MM.1S (cell line): ENCODE data around the gene TTR.

ENCODE experiments used
- DNase-seq: peaks from one replicate; pipeline ENCODE4 v3.0.0-alpha.2; 2015
- H2AFZ ChIP-seq: fragments of 300-600 bp; sonication (generic); 2 replicates; pipeline ENCODE4 v1.6.0; 2016; ENCODE audit warnings: antibody characterized with exemption, low read length
- H3F3A ChIP-seq: fragments of 300-600 bp; sonication (generic); 2 replicates; pipeline ENCODE4 v1.6.1; 2016; ENCODE audit warnings: mild to moderate bottlenecking, antibody characterized with exemption, low read length, moderate library complexity, mixed read lengths; ENCODE audit not compliant: insufficient read depth
- H3K27ac ChIP-seq: fragments of 300-600 bp; sonication (generic); 2 replicates; pipeline ENCODE4 v1.5.1; 2016; ENCODE audit warnings: mild to moderate bottlenecking, low read length
- H3K27me3 ChIP-seq: fragments of 300-600 bp; sonication (generic); replicated peaks from 2 replicates; pipeline ENCODE4 v1.6.0; 2016; ENCODE audit warnings: low read length; ENCODE audit not compliant: insufficient read depth
- H3K36me3 ChIP-seq: fragments of 300-600 bp; sonication (generic); replicated peaks from 2 replicates; pipeline ENCODE4 v1.6.1; 2016; ENCODE audit warnings: mild to moderate bottlenecking, low read length, mixed read lengths; ENCODE audit not compliant: insufficient read depth
- H3K4me1 ChIP-seq: fragments of 300-600 bp; sonication (generic); 2 replicates; pipeline ENCODE4 v1.6.1; 2016; ENCODE audit warnings: low read length, mixed read lengths
- H3K4me2 ChIP-seq: fragments of 300-600 bp; sonication (generic); 2 replicates; pipeline ENCODE4 v1.6.0; 2016; ENCODE audit warnings: low read depth, low read length
- H3K4me3 ChIP-seq: fragments of 300-600 bp; sonication (generic); 2 replicates; pipeline ENCODE4 v1.5.1; 2016; ENCODE audit warnings: low read length, mixed read lengths
- H3K79me2 ChIP-seq: fragments of 300-600 bp; sonication (generic); 2 replicates; pipeline ENCODE4 v1.6.1; 2016; ENCODE audit warnings: mixed run types, low read length, mixed read lengths
- H3K9ac ChIP-seq: fragments of 300-600 bp; sonication (generic); 2 replicates; pipeline ENCODE4 v1.6.1; 2016; ENCODE audit warnings: low read length, mixed read lengths
- H3K9me2 ChIP-seq: fragments of 300-600 bp; sonication (generic); replicated peaks from 2 replicates; pipeline ENCODE4 v1.6.1; 2016; ENCODE audit warnings: mild to moderate bottlenecking, low read length, mixed read lengths; ENCODE audit not compliant: insufficient read depth
- H3K9me3 ChIP-seq: fragments of 300-600 bp; sonication (generic); replicated peaks from 2 replicates; pipeline ENCODE4 v1.6.1; 2016; ENCODE audit warnings: mild to moderate bottlenecking, low read length, mixed read lengths; ENCODE audit not compliant: insufficient read depth
- H4K20me1 ChIP-seq: fragments of 300-600 bp; sonication (generic); 2 replicates; pipeline ENCODE4 v1.6.1; 2016; ENCODE audit warnings: mild to moderate bottlenecking, low read length, moderate library complexity, mixed read lengths; ENCODE audit not compliant: insufficient read depth
- EZH2 ChIP-seq: fragments of 300-600 bp; sonication (generic); optimal IDR thresholded peaks from 2 replicates; pipeline ENCODE3; 2017; ENCODE audit warnings: low read depth, mild to moderate bottlenecking, antibody characterized with exemption, low read length, mixed read lengths
- EZH2phosphoT487 ChIP-seq: fragments of 300-600 bp; sonication (generic); IDR thresholded peaks from 2 replicates; pipeline ENCODE4 v1.6.1; 2018; ENCODE audit warnings: antibody characterized with exemption, low read length
- TF ChIP-seq, protein P1 (sequence below): fragments of 300-600 bp; sonication (generic); IDR thresholded peaks from 2 replicates; pipeline ENCODE4 v1.5.1; 2016; ENCODE audit warnings: antibody characterized with exemption, low read length, mixed read lengths

Gene TTR

DNA sequence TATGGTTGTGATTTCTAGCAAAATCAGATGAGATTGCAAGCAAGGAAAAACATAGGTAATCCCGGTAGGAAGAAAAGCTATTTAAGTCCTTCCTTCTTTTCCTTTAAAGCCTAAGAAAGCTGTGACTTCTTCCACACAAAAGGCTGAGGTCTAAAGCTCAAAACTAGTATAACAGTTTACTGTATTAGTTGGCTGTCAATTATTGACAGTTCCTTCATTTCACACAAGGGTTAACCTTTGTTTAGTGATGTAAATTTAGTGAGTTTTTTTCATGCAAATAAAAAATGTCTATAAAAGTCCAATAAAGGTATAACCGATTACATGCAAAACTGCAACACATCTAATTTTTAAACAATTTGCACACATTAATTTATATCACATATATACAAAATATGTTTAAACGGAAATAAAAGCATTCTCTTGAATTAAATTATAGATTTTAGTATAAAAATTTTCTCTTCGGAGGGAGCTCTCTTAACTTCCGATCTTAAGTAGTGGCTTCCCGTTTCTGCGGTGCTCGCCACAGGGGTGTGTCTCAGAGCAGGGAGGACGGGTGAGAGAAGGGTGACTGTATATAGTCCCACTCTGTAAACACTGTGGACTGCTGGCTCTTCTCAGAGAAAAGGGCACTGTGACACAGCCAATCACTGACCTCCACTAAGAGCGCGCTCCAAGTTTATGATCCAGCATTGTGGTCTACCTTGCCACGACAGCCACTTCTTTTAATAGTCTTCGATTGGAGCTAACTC is 33.4 kb downstream of the TTR start:
- no peak for DNase-seq
- no peak overlapping the region for H3K9ac ChIP-seq
- H3K27ac ChIP-seq, result no peak overlapping the region
- no peaks in the 10 kb centered on the region for H4K20me1 ChIP-seq
- H3K4me2 ChIP-seq, result no peak overlapping the region
- TF ChIP-seq EZH2phosphoT487, result no peak
- TF ChIP-seq, protein P1, sequence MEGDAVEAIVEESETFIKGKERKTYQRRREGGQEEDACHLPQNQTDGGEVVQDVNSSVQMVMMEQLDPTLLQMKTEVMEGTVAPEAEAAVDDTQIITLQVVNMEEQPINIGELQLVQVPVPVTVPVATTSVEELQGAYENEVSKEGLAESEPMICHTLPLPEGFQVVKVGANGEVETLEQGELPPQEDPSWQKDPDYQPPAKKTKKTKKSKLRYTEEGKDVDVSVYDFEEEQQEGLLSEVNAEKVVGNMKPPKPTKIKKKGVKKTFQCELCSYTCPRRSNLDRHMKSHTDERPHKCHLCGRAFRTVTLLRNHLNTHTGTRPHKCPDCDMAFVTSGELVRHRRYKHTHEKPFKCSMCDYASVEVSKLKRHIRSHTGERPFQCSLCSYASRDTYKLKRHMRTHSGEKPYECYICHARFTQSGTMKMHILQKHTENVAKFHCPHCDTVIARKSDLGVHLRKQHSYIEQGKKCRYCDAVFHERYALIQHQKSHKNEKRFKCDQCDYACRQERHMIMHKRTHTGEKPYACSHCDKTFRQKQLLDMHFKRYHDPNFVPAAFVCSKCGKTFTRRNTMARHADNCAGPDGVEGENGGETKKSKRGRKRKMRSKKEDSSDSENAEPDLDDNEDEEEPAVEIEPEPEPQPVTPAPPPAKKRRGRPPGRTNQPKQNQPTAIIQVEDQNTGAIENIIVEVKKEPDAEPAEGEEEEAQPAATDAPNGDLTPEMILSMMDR, result no peak
- no peak for TF ChIP-seq EZH2
- no peaks in the 10 kb centered on the region for H3K27me3 ChIP-seq
- no peaks in the 10 kb centered on the region for H3F3A ChIP-seq
- no peaks in the 10 kb centered on the region for H3K36me3 ChIP-seq
- no peaks in the 10 kb centered on the region for H3K9me3 ChIP-seq
- no peaks in the 10 kb centered on the region for H3K4me1 ChIP-seq
- H3K4me3 ChIP-seq, result no peak overlapping the region
- H3K79me2 ChIP-seq, result no peaks in the 10 kb centered on the region
- no peaks in the 10 kb centered on the region for H3K9me2 ChIP-seq
- no peak overlapping the region for H2AFZ ChIP-seq

DNA sequence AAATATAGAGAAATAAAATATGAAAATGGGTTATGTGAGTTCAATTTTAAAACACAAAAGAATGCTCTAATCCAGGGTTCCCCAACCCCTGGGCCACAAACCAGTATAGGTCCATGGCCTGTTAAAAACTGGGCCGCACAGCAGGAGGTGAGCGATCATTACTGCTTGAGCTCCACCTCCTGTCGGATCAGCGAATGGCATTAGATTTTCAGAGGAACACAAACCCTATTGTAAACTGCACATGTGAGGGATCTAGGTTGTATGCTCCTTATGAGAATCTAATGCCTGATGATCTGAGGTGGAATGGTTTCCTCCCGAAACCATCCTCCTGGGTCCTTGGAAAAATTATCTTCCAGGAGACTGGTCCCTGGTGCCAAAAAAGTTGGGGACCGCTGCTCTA is 34.7 kb downstream of the TTR start:
- TF ChIP-seq EZH2phosphoT487 (no peak), EZH2 (no peak)
- TF ChIP-seq, protein P1, result no peak
- no peak for DNase-seq
- Histone ChIP-seq H3K79me2 (no peaks in the 10 kb centered on the region), H2AFZ (no peak overlapping the region), H3K9ac (no peak overlapping the region), H3K4me1 (no peaks in the 10 kb centered on the region), H3F3A (no peaks in the 10 kb centered on the region), H3K9me2 (no peaks in the 10 kb centered on the region), H4K20me1 (no peaks in the 10 kb centered on the region), H3K27me3 (no peaks in the 10 kb centered on the region), H3K4me2 (no peak overlapping the region), H3K9me3 (no peaks in the 10 kb centered on the region), H3K4me3 (no peak overlapping the region), H3K36me3 (no peaks in the 10 kb centered on the region), H3K27ac (no peak overlapping the region)

DNA sequence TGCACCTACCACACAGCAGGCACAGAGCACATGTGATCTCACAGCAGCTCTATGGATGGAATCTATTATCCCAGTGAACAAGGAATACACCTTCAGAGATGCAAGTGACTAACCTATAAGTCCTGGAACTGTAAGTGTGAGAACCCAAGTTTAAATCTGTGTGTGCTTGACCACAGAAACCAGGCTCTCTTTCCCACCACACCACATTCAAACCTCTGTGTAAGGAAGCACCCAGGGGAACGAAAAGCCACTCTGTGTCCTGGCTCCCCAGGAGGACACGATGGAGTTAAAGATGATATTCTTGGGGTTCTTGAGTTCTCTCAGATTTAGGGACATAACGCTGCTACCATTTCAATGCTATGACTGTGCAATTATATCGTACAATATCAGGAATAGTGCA is 38.9 kb downstream of the TTR start:
- DNase-seq, result no peak
- no peaks in the 10 kb centered on the region for H3F3A ChIP-seq
- no peaks in the 10 kb centered on the region for H4K20me1 ChIP-seq
- H3K4me3 ChIP-seq, result no peak overlapping the region
- H3K4me2 ChIP-seq, result no peak overlapping the region
- TF ChIP-seq EZH2 (no peak), EZH2phosphoT487 (no peak)
- TF ChIP-seq, protein P1, result no peak
- no peaks in the 10 kb centered on the region for H3K36me3 ChIP-seq
- H3K27me3 ChIP-seq, result no peaks in the 10 kb centered on the region
- no peak overlapping the region for H3K9ac ChIP-seq
- no peaks in the 10 kb centered on the region for H3K9me3 ChIP-seq
- no peaks in the 10 kb centered on the region for H3K4me1 ChIP-seq
- no peak overlapping the region for H3K27ac ChIP-seq
- H2AFZ ChIP-seq, result no peak overlapping the region
- no peaks in the 10 kb centered on the region for H3K79me2 ChIP-seq
- H3K9me2 ChIP-seq, result no peaks in the 10 kb centered on the region
